ENCODE results near the gene DCDC1. TPM values are rescaled to one million over a fixed set of nuclear protein-coding genes. Genes with fewer than 3 reads are reported as not detected.

The DCDC1 gene
- total RNA-seq, 1 experiment from 2014 or later, result not detected

DNA sequence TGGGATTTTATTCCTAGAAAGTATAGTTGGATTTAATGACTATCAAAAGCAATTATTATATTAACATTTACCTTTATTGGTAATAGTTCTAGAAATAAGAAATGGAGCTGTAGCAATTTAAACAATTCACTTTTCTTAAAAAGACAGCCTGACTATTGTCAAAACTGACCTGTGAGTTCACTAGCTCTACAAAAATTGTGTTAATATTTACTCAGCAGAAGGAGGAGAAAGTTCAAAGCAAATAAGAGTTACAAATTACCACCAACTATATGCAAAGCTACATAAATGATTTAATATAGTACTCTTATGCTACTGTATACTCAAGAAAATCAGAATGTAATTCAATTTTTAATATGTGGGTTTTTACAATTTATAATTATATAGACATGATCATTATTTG lies 310.0 kb downstream of the DCDC1 start:
- ATAC-seq, result no peak
- H3K27ac ChIP-seq (ENCODE audit: low read length), result no peak overlapping the region
- in situ Hi-C loops (cut with HindIII; ENCODE audit: low pct_unique_long_range_greater_than_20kb, low sequenced_read_pairs) (no loop called here), intact Hi-C loops (cut with micrococcal nuclease; ENCODE audit: unreplicated experiment) (no loop called here)
- no peaks in the 10 kb centered on the region for H3K4me1 ChIP-seq (ENCODE audit: control insufficient read depth, insufficient read depth, low read length)
- H3K9me3 ChIP-seq (ENCODE audit: control insufficient read depth, insufficient read depth, low read depth, low read length), result no peaks in the 10 kb centered on the region
- H3K4me3 ChIP-seq (ENCODE audit: low read depth in 2 of 2, low read length in 2 of 2), result no peak overlapping the region
- ChIA-PET POLR2A (no interaction called here), CTCF (no interaction called here)
- no peaks in the 10 kb centered on the region for H3K27me3 ChIP-seq (ENCODE audit: control insufficient read depth, insufficient read depth, low read length)
- no peak for TF ChIP-seq POLR2AphosphoS5 (IDR thresholded peaks at IDR 0.05; ENCODE audit: low read depth, low read length)
- no peak for TF ChIP-seq TCF7L2 (IDR thresholded peaks at IDR 0.05; ENCODE audit: low read depth, low read length)
- TF ChIP-seq, protein P1, sequence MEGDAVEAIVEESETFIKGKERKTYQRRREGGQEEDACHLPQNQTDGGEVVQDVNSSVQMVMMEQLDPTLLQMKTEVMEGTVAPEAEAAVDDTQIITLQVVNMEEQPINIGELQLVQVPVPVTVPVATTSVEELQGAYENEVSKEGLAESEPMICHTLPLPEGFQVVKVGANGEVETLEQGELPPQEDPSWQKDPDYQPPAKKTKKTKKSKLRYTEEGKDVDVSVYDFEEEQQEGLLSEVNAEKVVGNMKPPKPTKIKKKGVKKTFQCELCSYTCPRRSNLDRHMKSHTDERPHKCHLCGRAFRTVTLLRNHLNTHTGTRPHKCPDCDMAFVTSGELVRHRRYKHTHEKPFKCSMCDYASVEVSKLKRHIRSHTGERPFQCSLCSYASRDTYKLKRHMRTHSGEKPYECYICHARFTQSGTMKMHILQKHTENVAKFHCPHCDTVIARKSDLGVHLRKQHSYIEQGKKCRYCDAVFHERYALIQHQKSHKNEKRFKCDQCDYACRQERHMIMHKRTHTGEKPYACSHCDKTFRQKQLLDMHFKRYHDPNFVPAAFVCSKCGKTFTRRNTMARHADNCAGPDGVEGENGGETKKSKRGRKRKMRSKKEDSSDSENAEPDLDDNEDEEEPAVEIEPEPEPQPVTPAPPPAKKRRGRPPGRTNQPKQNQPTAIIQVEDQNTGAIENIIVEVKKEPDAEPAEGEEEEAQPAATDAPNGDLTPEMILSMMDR (IDR thresholded peaks at IDR 0.05), result no peak
- TF ChIP-seq, protein P2, sequence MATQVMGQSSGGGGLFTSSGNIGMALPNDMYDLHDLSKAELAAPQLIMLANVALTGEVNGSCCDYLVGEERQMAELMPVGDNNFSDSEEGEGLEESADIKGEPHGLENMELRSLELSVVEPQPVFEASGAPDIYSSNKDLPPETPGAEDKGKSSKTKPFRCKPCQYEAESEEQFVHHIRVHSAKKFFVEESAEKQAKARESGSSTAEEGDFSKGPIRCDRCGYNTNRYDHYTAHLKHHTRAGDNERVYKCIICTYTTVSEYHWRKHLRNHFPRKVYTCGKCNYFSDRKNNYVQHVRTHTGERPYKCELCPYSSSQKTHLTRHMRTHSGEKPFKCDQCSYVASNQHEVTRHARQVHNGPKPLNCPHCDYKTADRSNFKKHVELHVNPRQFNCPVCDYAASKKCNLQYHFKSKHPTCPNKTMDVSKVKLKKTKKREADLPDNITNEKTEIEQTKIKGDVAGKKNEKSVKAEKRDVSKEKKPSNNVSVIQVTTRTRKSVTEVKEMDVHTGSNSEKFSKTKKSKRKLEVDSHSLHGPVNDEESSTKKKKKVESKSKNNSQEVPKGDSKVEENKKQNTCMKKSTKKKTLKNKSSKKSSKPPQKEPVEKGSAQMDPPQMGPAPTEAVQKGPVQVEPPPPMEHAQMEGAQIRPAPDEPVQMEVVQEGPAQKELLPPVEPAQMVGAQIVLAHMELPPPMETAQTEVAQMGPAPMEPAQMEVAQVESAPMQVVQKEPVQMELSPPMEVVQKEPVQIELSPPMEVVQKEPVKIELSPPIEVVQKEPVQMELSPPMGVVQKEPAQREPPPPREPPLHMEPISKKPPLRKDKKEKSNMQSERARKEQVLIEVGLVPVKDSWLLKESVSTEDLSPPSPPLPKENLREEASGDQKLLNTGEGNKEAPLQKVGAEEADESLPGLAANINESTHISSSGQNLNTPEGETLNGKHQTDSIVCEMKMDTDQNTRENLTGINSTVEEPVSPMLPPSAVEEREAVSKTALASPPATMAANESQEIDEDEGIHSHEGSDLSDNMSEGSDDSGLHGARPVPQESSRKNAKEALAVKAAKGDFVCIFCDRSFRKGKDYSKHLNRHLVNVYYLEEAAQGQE (IDR thresholded peaks at IDR 0.05; ENCODE audit: insufficient read depth in 1 of 2, low read depth in 2 of 2, low read length in 1 of 2), result no peak
- TF ChIP-seq SIN3A (IDR thresholded peaks at IDR 0.05; ENCODE audit: borderline replicate concordance, insufficient read depth, low read depth, low read length), result no peak
- BruUV-seq (replicated peaks), result no TSS peak
- no peak for DNase-seq (ENCODE audit: low read depth, low spot score)
- H3K36me3 ChIP-seq (ENCODE audit: control insufficient read depth, insufficient read depth, low read length), result no peaks in the 10 kb centered on the region

DNA sequence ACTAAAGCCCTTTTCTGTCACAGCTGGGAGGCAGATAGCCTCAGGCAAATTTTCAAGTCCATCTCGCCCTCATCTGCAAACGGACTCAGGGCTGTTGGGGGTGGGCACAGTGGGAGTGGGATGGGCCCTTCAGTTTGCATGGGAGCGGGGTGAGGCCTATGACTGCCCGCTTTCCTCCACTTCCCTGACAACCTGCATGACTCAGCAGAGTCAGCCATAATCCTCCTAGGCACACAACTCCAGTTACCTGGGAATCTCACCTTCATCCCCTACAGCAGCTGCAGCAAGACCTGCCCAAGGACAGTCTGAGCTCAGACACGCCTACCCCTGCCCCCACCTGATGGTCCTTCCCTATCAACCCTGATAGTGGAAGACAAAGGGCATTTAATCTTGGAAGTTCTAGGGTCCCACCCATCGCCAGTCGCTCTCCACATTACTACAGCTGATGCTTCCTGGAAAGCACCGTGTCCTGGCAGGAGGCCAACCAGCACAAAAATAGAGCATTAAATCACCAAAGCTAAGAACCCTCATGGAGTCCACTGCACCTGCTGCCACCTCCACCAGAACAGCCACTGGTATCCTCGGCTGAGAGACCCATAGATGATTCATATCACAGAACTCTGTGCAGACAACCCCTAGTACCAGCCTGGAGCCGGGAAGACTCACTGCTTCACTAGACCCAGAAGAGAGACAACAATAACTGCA lies 319.3 kb downstream of the DCDC1 start:
- ChIA-PET CTCF (no interaction called here), POLR2A (no interaction called here)
- intact Hi-C loops (cut with micrococcal nuclease; ENCODE audit: unreplicated experiment), result no loop called here
- no peak overlapping the region for H3K4me3 ChIP-seq (ENCODE audit: low read depth in 2 of 2, low read length in 2 of 2)
- no peaks in the 10 kb centered on the region for H3K36me3 ChIP-seq (ENCODE audit: control insufficient read depth, insufficient read depth, low read length)
- TF ChIP-seq POLR2AphosphoS5 (IDR thresholded peaks at IDR 0.05; ENCODE audit: low read depth, low read length) (no peak), TCF7L2 (IDR thresholded peaks at IDR 0.05; ENCODE audit: low read depth, low read length) (no peak), SIN3A (IDR thresholded peaks at IDR 0.05; ENCODE audit: borderline replicate concordance, insufficient read depth, low read depth, low read length) (no peak)
- TF ChIP-seq, protein P2 (IDR thresholded peaks at IDR 0.05; ENCODE audit: insufficient read depth in 1 of 2, low read depth in 2 of 2, low read length in 1 of 2), result no peak
- TF ChIP-seq, protein P1 (IDR thresholded peaks at IDR 0.05), result no peak
- H3K9me3 ChIP-seq (ENCODE audit: control insufficient read depth, insufficient read depth, low read depth, low read length), result no peaks in the 10 kb centered on the region
- DNase-seq (ENCODE audit: low read depth, low spot score), result no peak
- in situ Hi-C loops (cut with HindIII; ENCODE audit: low pct_unique_long_range_greater_than_20kb, low sequenced_read_pairs), result no loop called here
- H3K4me1 ChIP-seq (ENCODE audit: control insufficient read depth, insufficient read depth, low read length), result no peaks in the 10 kb centered on the region
- H3K27me3 ChIP-seq (ENCODE audit: control insufficient read depth, insufficient read depth, low read length), result no peaks in the 10 kb centered on the region
- no peak overlapping the region for H3K27ac ChIP-seq (ENCODE audit: low read length)
- BruUV-seq (replicated peaks), result no TSS peak
- no peak for ATAC-seq

Data from Panc1 (cell line).